M059J (cell line): ENCODE results near the gene GATB. TPM values are rescaled to one million over a fixed set of nuclear protein-coding genes. Genes with fewer than 3 reads are reported as not detected.
"Not testable (repeated sequence)": the region's sequence is repeated elsewhere in the genome, so short reads cannot be mapped to it uniquely, and the experiment has no call there.

Experiments
- DNase-seq: peaks from one replicate; pipeline ENCODE4 v3.0.0-alpha.2; 2012; ENCODE audit warnings: low read depth
- total RNA-seq: library from RNA; depleted of rRNA; stranded (reverse); fragments of >200 nt; shearing (Covaris generic); gene quantifications from 2 replicates; pipeline ENCODE4 v1.2.3, GENCODE V29; 2014

Gene GATB
- total RNA-seq, 1 experiment from 2014 or later = 31.7 TPM

DNA sequence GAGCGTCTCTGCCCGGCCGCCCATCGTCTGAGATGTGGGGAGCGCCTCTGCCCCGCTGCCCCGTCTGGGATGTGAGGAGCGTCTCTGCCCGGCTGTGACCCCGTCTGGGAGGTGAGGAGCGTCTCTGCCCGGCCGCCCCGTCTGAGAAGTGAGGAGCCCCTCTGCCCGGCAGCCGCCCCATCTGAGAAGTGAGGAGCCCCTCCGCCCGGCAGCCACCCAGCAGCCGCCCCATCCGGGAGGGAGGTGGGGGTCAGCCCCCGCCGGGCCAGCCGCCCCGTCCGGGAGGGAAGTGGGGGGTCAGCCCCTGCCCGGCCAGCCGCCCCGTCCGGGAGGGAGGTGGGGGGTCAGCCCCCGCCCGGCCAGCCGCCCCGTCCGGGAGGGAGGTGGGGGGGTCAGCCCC, 29.1 kb downstream of the GATB start:
- DNase-seq = not testable (repeated sequence)

DNA sequence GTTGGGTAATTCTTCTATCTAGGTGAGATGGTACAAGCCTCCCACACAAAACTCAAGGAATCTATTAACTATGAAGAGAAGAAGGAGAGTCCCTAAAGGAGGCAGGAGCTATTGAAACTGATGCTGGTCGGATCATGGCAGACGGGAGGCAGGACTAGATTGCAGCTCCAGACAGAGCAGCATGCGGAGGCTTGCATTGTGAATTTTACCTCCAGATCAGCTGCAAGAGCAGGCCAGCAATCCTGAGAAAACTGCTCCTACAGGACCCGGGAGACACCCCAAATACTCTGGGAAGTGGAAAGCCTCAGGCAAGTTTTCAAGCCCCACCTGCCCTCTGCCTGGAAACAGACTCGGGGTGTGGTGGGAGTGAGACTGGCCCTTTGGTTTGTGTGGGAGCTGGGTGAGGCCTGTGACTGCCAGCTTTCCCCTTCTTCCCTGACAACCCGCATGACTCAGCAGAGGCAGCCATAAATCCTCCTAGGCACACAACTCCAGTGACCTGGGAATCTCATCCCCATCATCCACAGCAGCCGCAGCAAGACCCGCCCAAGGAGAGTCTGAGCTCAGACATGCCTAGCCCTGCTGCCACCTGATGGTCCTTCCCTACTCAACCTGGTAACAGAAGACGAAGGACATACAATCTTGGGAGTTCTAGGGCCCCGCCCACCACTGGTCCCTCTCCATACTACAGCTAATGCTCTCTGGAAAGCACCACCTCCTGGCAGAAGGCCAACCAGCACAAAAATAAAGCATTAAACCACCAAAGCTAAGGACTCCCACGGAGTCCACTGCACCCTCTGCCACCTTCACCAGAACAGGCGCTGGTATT, 30.9 kb downstream of the GATB start:
- DNase-seq = peak; percentile 82

DNA sequence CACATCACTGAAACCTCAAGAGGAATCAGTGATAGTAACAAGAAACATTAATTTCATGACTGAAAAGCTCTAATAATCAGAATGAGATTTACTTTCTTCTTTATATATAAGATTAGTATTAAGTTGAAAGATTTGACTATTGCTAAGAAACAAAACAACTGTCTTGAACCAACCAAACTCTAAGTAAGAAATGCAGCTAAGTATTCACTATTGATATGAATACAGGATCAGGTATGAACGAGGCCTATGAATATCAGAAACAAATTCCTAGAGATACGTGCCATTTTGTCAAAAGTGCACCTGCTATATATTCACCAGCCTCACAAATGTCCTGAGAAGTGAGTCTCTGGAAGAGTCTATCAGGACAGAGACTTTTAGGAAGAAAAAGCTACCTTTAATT, 32.1 kb downstream of the GATB start:
- no peak for DNase-seq

DNA sequence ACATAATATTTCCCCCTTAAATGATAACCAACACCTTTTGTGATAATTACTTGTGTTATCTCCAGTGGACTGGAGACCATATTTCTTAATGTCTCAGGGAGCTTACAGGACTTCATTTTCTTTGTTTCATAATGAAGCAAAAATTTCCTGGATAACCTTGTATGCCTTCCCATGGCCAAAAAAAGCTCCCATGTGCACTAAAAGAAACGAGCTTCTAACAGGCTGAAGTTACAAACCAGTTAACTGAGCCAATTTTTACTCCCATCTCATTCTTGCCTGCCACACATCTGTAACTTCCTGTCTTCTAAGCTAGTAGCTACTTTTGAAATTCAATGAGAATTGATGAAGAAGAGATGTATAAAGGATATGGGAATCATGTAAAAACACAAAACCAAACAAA, 32.8 kb downstream of the GATB start:
- no peak for DNase-seq

DNA sequence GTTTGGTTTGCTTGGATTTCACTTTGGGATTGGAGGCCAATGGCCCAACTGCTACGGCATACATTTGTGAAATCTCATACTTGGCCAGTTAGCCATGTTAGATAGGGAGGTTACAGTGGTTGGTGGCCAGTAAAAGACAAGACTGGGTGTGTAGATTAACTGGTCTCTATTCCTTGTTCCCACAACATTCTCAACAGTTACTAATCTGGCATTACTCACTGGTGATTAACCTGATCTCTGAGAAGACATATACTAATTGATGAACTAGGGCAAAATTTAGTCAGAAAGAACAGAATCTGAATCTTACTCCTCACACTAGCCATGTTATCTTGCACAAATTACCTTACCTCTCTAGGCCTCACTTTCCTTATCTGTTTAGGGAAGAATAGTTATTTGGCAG, 33.4 kb downstream of the GATB start:
- peak; percentile 31 for DNase-seq

DNA sequence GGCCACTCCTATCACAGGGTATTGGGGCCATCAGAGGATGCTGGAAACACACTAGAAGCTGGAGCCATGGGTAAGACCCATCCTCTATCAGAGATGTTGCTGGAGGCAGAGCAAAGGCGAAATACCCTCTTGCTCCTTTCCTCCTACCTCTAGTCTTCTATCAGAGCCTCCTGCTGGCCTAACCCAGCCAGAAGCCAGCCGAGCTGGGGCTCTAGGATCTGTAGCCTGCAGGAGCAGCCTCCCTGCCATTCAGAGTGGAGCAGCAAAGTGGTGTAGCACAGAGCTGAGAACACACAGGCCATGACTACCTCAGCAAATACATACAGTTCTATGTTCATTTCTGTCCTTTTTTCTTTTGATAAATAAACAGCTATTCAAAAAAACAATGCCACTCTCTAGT, 35.7 kb downstream of the GATB start:
- no peak for DNase-seq

DNA sequence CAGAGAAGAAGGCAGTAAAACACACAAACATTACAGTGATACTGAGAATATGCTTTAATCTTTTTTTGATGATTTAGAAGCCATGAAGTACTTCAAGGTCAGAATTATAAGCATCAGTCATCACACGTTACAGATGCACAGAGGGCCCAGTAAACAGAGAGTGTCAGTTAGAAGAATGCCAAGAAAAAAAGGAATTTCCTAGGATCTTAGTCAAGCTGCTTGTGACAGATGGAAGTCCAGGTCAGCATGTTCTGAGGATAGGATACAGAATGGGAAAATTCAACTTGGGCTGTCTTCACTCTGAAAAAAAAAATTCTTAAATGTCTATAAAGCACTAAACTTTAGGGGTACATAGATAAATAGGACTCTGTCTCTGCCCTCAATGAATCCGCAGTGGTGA, 38.9 kb downstream of the GATB start:
- DNase-seq = no peak

DNA sequence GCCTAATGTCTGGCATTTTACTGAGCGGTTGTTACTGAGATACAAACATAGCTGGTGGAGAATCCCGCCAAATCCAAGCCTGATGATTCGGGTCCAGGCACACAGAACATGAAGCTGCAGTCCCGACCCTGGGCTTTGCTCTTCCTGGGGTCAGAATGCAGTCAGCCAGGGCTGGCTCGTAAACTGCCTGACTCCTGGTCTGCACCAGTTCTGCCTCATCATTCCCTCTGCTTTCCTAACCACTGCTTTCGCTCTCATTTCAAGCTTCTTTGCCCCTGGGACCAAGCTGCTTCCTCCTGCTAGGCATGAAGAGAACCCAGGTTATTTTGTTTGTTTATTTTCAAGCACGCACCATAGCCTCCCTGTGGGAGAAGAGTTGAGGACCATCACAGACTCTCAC, 39.3 kb downstream of the GATB start:
- DNase-seq = no peak

DNA sequence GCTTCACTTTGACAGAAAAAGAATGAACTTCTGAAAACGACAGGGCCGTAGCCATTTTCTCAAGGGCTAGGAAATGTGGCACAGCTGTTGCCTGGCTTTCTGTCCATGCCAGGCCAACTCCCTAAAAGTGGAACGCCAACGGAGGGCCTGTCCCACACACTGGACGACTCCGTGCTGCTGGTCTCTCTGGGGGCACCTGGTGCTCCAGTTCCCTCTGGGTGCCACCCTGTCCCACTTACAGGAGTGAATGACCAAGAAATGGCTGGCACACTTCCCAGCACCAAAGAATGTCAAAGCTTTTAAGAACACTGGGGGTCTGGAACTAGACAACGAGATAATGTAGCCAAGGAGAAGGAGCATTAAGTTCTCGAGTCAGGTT, 40.9 kb downstream of the GATB start:
- DNase-seq = no peak

DNA sequence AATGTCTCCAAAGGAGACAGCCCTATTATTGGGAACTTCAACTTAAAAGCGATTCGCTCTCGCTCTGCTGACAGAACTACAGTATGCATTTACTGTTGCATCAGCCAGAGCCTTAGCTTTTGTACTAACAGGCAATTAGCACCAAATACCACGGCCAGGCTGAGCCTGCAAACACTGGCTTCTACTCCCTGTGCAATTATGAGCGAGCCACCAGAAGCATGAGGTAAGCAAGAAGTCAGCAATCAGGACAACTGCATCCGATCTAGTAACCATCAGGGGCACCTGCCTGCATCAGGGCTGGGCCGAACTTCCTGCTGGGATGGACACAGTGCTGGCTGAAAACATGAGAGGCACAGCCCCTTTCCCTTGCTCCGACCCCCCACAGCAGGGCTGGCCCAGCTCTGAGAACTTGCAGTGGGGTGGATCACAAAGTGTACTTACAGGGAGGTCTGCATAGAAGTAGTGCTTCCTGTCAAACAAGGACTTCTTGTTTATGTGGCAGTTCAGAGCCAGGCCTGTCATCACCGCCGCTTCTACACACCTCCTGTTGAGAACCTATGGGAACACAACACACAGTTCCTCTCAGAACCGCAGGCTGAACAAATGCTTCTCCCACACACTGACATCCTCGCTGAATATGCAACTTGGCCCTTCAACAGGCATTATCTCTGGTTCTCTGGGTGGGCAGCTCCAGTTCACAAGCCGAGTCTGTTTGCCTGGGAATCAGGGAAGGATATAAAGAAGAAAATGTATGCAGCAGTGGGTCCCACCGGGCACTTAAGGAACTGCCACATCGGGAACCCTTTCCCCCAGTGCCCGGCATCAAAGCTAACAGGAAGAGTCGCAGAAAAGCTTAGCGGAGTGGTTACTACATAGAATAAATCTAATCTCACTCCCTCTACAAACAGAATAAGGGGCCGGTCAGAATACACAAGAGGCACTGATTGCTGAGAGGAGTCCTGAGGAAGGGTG, 41.5 kb downstream of the GATB start:
- DNase-seq = no peak

DNA sequence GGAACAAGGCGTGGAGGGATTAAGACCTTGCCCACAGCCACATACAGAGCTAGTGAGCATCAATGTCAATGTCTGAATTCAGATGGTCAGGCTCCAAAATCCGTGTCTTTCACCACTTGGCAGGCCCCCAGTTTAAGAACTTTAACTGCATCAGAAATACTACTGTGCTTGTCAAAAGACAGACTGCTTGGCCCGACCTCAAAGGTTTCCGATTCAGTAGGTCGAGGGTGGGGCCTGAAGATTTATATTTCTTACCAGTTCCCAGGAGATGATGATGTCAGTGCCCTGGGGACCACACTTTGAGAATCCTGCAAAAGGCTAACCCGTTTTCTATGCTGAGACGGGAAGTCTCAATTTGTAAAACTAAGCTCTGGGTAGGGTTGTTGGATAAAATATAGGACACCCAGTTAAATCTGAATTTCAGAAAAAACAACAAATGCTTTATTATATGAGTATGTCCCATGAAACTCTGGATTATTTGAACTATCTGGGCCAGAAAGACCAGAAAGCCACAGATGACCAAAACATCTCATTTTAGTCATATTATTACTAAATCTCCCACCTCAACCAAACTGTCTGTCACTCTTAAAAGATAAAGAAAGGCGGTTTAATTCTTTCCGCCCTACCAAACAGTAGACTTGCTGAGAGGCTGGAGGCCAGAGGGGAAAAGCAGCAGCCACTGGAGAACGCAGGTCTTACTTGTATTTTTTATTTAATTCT, 42.7 kb downstream of the GATB start:
- no peak for DNase-seq

DNA sequence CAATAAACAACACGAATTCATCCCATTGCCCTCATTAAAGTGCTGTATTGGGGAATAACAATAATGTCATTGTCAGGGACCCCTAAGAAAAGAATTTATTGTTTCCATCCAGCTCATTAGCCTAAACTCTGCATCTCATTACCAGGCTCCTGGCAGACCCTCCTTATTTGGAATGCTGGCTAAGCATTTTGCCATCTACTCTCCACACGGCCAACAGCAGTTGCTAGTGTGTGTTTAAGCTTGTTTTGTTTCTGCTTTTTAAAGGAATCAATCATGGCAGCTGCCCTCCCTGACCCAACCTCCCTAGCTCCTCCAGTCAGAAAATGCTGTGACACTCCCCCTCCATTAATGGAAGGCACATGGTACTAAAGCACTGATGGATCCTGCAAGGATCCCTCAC, 43.5 kb downstream of the GATB start:
- no peak for DNase-seq

DNA sequence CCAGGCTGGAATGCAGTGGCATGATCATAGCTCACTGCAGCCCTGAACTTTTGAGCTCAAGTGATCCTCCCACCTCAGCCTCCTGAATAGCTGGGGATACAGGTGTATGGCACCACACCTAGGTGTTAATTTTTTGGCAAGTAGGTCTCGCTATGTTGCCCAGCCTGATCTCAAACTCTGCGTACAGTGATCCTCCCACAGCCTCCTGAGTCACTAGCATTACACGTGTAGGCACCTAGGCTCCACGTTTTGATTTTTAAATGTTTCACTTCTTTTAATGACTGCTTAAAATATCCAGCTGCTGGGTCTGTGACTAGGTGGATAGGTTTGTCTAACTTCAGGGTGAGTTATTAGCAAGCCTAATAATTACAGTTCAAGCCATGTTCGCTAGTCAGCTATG, 44.5 kb downstream of the GATB start:
- no peak for DNase-seq

DNA sequence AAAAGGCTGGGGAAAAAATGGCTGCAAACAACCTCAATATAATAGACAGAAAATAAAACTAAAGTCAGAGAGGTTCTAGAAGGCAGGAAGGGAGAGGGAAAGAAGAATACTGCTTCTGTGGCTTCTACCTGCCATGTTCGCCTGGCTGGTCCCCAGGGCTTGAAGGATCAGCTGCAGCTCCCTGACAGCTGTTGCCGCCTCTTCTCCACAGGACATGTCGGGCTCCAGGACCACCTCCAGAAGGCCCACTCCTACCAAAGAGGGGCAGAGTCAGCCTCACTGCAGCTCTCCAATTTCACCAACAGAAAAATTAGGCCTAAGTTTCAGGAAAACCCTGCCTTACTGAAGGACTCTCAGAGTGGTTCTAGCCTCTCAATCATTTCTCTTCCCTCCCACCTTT, 44.9 kb downstream of the GATB start:
- no peak for DNase-seq

DNA sequence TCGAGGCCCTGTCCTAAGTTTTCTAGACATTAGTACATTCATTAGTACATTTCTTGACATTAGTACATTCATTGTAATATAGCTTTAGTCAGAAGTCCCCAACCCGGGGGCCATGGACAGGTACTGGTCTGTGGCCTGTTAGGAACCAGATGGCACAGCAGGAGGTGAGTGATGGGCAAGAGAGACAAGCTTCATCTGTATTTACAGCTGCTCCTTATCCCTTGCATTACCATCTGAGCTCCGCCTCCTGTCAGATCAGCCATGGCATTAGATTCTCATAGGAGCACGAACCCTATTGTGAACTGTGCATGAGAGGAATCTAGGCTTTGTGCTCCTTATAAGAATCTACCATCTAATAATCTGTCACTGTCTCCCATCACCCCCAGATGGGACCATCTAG, 48.0 kb downstream of the GATB start:
- no peak for DNase-seq

DNA sequence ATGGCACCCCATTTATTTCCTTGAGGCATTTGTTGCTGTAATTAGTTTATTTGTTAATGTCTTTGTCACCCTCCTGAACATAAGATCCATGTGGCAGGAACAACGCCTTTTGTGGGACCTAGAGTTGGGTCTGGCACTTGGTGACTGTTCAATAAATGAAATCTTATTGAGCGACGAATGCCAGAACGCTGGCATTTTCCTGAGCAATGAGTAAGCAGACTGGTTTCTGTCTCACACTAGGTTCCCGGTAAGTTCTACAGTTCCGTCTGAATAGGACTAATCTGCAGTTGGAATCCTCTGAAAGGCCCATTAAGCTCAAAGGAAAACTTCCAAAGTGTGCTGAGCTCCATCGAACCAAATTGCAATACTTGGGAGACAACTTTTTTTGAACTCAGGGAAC, 49.2 kb downstream of the GATB start:
- no peak for DNase-seq

DNA sequence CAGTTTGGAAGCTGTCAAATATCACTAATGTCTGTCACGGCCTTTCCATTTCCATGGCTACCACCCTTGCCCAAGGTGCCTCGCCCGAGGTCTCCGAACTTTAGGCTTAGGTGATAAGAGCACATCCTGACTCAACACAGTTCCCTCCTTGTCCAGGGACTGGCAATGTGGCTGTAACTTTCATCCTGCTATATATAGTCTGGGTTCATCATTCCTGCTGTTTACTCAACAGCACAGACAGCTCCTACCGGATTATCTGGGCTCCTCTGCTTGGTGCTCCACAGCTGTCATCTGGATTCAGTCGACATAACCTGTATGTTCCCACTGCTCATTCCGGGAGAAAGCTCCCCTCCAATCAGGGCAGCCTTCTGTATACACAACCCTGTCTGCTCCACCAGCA, 51.2 kb downstream of the GATB start:
- DNase-seq = no peak

DNA sequence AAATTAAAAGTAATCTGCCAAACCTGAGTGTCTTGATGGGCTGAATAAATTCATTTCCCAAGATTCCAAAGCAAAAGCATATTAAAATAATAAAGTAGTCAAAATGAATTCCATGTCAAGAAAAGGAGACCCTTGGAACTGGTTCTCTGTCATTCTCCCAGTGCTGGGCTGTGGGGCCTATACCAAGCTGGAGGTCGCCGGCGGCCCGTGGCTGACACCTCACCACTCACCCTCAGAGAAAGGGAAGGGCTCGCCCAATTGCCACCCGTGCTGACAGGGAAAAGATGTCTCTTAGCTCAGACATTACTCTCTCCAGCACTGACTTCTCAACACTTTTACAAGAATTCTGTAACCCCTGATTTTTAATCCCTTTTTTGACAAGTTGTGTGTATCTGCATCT, 51.7 kb downstream of the GATB start:
- no peak for DNase-seq

DNA sequence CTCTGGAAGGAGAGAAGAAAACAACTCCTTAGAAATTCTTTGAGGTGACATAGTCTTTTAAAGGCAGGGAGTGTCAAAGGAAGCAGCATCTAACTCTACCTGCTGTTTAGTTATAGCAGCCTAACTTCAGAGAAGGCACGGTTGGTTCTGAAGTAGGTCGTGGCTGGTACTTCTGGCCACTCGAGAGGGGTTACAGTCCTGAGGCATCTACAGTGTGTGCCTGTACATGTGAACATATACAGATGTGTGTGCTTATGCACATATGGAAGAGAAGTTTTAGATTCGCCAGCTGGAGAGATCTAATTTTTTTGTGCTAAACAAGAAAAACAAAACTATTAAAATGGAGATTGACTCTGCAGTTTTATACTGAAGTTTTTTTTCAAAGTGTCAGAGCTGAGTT, 52.7 kb downstream of the GATB start:
- DNase-seq = no peak

DNA sequence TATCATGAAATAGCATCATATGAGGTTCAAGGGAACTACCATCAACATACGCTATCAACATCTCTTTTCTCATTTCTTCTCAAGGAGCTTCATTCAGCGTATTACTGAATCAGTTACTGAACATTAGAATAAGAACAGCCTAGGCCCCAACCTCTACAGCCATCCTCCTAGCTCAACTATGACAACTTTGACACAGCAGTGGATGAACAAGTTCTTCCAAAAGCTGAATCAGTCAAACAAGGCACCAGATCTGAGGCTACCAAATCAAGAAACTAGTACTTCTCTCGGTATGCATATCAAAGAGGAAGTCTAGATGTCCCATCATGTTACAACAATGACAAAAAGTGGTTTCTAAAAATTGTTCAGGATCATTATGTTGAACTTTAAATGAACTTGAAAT, 57.4 kb downstream of the GATB start:
- no peak for DNase-seq

DNA sequence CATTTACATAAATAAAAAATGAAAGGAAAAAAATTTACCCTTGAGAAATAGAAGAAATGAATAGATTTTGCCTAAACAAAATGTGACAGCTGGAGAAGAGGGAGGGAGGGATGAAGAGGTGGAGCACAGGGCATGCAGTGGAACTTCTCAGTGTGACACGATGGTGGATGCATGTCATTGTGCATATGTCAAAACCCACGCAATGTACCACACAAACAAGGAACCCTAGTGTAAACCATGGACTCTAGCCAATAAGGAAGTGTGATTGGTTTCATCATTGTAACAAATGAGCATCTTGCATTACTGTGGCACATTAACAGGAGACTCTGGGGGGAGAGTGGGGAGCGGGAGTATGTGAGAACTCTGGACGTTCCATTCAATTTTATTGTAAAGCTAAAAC, 58.6 kb downstream of the GATB start:
- no peak for DNase-seq

DNA sequence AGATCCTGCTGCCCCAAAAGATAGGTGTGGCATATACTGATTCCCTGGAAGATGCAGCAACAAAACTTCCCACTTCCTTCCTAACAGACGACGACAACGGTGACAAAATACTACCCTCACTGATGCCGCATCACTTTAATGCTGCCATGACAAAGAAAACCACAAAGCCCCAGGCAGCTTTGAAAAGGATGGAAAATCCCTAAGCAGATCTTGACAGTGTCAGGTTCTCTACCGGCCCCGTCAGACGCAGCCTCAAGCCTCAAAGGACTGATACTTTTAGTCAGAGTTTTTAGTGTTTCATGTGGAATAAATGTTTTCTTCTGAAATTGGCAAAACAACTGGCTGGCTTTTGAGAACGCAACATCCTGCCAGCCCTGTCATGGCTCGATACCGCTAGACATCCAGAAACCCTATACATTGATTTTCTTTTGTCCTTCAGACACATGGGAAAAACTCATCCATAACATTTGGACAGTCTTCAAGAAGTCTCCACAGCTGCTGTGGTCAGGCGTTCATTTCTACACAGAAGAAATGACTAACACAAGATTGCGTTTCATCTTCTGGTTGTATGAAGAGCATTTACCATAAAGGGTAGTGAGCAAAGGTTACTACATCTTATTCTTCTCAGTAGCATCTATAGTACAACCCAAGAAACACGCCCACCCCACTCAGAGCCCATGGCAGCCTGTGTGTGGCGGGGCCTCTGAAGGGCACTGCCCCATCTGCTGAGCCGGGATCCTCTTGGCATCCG, 60.1 kb downstream of the GATB start:
- DNase-seq = no peak
